Ishikawa (cell line): ENCODE data around the gene TSNAX.

Experiments
- CEBPB ChIP-seq: IDR thresholded peaks from 2 replicates; pipeline ENCODE4 v1.6.1; 2012
- CREB1 ChIP-seq: IDR thresholded peaks from 2 replicates; pipeline ENCODE4 v1.6.1; 2012; ENCODE audit warnings: low read depth
- EGR1 ChIP-seq: IDR thresholded peaks from 2 replicates; pipeline ENCODE4 v1.6.1; 2012
- EP300 ChIP-seq: IDR thresholded peaks from 2 replicates; pipeline ENCODE4 v1.6.1; 2012; ENCODE audit warnings: borderline replicate concordance
- FOXM1 ChIP-seq: IDR thresholded peaks from 2 replicates; pipeline ENCODE4 v1.6.1; 2012; ENCODE audit warnings: low read depth, borderline replicate concordance
- NFIC ChIP-seq: IDR thresholded peaks from 2 replicates; pipeline ENCODE4 v1.6.1; 2012
- RAD21 ChIP-seq: IDR thresholded peaks from 2 replicates; pipeline ENCODE4 v1.6.1; 2012; ENCODE audit warnings: low read depth
- TAF1 ChIP-seq: IDR thresholded peaks from 2 replicates; pipeline ENCODE4 v1.6.1; 2012; ENCODE audit warnings: low read depth, mild to moderate bottlenecking
- TCF12 ChIP-seq: IDR thresholded peaks from 2 replicates; pipeline ENCODE4 v1.6.1; 2012; ENCODE audit warnings: low read depth
- TEAD4 ChIP-seq: IDR thresholded peaks from 2 replicates; pipeline ENCODE4 v1.6.1; 2012
- YY1 ChIP-seq: IDR thresholded peaks from 2 replicates; pipeline ENCODE4 v1.6.1; 2012; ENCODE audit warnings: low read depth
- ZBTB7A ChIP-seq: IDR thresholded peaks from 2 replicates; pipeline ENCODE4 v1.6.1; 2012; ENCODE audit warnings: low read depth
- TF ChIP-seq, protein P1 (sequence below): IDR thresholded peaks from 2 replicates; pipeline ENCODE4 v1.6.1; 2012
- TF ChIP-seq, protein P2 (sequence below): IDR thresholded peaks from 2 replicates; pipeline ENCODE4 v1.6.1; 2012; ENCODE audit warnings: low read depth, mild to moderate bottlenecking
- TF ChIP-seq, protein P3 (sequence below): IDR thresholded peaks from 2 replicates; pipeline ENCODE4 v1.6.1; 2012

The TSNAX gene

DNA sequence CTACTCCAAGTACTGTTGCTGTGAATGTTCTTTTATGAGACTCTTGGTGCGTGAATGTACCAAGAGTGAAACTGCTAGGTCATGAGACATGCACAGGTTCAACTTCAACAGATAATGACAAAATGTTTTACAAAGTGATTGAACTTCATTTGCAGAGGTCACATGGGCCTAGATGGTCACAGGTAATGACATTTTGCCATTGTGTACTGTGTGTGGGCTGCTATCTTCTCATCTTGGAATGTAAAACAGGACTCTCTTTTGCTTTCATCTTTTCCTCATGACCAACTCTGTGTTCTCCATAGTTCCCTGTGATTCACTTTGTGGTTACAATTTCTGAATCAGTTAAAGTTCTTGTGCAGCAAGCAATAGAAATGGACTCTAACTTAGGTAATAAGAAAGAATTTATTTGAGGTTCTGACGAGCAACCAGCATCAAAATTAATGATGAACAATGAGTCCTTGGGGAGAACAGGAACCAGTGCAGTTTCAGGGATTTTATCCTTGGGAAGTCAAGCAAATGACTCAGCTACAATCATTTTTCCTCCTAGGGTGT lies 16.2 kb upstream of the TSNAX start:
- no peak for TF ChIP-seq TCF12
- TF ChIP-seq, protein P1, sequence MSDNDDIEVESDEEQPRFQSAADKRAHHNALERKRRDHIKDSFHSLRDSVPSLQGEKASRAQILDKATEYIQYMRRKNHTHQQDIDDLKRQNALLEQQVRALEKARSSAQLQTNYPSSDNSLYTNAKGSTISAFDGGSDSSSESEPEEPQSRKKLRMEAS: no peak
- TF ChIP-seq YY1: no peak
- TF ChIP-seq EGR1: no peak
- TF ChIP-seq NFIC: no peak
- no peak for TF ChIP-seq ZBTB7A
- no peak for TF ChIP-seq CEBPB

DNA sequence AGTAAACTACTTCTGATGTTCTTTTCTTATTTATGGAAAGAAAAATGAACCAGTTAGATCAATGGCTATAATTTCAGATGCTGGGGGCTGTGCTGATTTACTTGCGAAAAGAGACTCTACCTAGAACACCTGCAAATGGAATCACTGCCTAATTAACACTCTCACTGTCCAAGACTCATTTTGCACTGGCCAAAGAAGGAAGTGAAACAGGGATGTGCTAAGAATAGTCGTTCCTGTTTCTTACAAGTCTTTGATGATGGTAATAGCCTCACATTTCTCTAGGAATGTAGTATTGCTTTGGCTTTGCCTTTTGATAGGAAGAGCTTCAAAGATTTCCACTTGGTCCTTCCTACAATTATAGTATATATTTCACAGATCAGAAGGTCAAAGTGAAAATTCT lies 12.7 kb upstream of the TSNAX start:
- TF ChIP-seq YY1 (no peak), EGR1 (no peak), FOXM1 (no peak), ZBTB7A (no peak), RAD21 (no peak), TCF12 (no peak), NFIC (no peak), TEAD4 (no peak), EP300 (no peak), TAF1 (no peak), CEBPB (no peak), CREB1 (no peak)
- TF ChIP-seq, protein P2, sequence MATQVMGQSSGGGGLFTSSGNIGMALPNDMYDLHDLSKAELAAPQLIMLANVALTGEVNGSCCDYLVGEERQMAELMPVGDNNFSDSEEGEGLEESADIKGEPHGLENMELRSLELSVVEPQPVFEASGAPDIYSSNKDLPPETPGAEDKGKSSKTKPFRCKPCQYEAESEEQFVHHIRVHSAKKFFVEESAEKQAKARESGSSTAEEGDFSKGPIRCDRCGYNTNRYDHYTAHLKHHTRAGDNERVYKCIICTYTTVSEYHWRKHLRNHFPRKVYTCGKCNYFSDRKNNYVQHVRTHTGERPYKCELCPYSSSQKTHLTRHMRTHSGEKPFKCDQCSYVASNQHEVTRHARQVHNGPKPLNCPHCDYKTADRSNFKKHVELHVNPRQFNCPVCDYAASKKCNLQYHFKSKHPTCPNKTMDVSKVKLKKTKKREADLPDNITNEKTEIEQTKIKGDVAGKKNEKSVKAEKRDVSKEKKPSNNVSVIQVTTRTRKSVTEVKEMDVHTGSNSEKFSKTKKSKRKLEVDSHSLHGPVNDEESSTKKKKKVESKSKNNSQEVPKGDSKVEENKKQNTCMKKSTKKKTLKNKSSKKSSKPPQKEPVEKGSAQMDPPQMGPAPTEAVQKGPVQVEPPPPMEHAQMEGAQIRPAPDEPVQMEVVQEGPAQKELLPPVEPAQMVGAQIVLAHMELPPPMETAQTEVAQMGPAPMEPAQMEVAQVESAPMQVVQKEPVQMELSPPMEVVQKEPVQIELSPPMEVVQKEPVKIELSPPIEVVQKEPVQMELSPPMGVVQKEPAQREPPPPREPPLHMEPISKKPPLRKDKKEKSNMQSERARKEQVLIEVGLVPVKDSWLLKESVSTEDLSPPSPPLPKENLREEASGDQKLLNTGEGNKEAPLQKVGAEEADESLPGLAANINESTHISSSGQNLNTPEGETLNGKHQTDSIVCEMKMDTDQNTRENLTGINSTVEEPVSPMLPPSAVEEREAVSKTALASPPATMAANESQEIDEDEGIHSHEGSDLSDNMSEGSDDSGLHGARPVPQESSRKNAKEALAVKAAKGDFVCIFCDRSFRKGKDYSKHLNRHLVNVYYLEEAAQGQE: no peak
- TF ChIP-seq, protein P1: no peak
- TF ChIP-seq, protein P3, sequence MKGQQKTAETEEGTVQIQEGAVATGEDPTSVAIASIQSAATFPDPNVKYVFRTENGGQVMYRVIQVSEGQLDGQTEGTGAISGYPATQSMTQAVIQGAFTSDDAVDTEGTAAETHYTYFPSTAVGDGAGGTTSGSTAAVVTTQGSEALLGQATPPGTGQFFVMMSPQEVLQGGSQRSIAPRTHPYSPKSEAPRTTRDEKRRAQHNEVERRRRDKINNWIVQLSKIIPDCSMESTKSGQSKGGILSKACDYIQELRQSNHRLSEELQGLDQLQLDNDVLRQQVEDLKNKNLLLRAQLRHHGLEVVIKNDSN: no peak

DNA sequence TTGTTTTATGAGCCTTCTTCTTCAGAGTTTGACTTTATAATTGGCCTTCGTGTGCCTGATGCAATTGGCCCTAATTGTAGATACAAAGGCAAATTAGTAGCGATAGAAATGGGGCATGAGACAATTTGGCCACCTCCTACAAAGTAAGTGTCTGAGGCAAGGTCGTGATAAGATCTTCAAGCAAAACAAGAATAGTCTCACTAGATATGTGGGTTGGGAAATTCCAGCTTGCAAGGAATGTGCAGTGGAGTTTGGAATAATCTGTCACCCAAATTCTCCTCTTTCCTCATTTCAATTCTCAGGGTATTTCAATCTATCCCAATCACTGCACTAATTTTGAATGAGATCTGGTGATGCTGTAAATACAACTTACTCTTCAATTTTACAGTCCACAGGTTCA lies 11.4 kb upstream of the TSNAX start:
- no peak for TF ChIP-seq RAD21
- no peak for TF ChIP-seq CREB1
- TF ChIP-seq, protein P3: no peak
- TF ChIP-seq TAF1: no peak
- TF ChIP-seq ZBTB7A: no peak
- no peak for TF ChIP-seq CEBPB
- TF ChIP-seq, protein P1: no peak
- TF ChIP-seq TCF12: no peak
- TF ChIP-seq YY1: no peak

DNA sequence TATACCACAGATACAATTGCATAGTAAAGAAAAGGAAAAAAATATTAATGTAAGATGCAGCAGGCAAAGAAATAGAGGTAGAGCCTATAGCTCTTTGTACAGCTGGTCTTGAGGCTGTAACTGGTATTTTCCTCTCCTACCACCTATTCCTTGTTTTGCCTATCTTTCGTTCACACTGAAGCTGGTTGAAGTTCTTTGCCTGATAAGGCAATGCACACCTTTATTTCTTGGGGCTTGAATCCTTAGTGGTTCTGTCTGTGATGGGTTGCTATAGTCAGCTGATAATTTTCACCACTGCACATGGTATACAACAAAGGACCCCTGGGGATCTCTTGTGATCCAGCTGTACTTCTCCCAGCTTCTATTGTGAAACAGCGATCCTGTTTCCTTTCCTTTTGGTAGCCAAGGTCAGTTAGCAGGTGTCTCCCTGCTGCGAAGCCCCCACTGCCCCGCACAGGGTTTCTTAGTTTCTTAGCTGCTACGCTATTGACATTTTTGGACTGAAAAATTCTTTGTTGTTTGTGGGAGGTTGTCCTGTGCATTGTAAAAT lies 9.9 kb upstream of the TSNAX start:
- TF ChIP-seq FOXM1 (no peak), TCF12 (no peak), CREB1 (no peak), NFIC (no peak), EGR1 (no peak), EP300 (no peak), YY1 (no peak), RAD21 (no peak), TAF1 (no peak), CEBPB (no peak), ZBTB7A (no peak), TEAD4 (no peak)
- TF ChIP-seq, protein P2: no peak
- TF ChIP-seq, protein P1: no peak
- TF ChIP-seq, protein P3: no peak

DNA sequence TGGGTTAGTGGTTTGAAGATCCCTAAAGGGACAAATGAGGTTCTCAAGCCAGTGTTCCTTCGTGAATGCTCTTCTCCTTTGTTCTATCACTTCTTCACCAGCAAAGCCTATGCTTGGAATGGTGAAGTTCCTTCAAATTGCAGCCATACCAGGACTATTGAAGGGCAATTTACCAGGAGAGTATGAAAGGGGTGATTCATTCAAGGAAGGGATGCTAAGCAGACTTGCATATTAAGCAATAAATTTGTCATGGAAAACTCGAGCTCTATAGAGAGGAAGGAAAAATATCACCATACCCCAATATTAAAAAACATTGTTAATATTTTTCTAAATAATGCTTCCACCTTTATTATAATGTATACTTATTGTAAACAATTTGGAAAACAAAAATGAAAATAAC lies 9.3 kb upstream of the TSNAX start:
- TF ChIP-seq TAF1 (no peak), EP300 (no peak), NFIC (no peak), ZBTB7A (no peak), FOXM1 (no peak), CREB1 (no peak), TEAD4 (no peak), YY1 (no peak)
- TF ChIP-seq, protein P3: no peak
- TF ChIP-seq, protein P2: no peak
